HEK293T (cell line): ENCODE data around the gene PRR3.

ENCODE experiments used
- ELF4 ChIP-seq: fragments of 450-650 bp; IDR thresholded peaks from 2 replicates; pipeline ENCODE4 v1.6.1; 2017; ENCODE audit warnings: antibody characterized with exemption
- FOXM1 ChIP-seq: fragments of 450-650 bp; IDR thresholded peaks from 2 replicates; pipeline ENCODE4 v1.6.1; 2017; ENCODE audit warnings: mild to moderate bottlenecking, borderline replicate concordance
- SP1 ChIP-seq: fragments of 450-650 bp; IDR thresholded peaks from 2 replicates; pipeline ENCODE4 v1.6.1; 2017

DNA sequence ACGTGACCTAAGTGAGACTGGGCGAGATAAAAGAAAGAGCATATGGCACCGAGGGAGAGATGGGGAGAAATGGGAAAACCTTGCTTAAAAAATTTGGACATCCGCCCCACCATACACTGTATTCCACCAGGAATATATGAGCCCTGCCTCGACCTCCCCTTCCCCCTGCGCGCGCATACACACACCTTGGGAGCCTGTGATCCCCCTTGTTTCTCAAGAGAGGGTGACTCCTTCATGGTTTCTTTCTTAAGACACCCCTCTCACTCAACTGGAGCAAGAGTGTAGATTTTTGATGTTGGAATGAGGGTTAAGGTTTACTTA is 14.6 kb downstream of the PRR3 start:
- no peak for TF ChIP-seq FOXM1
- no peak for TF ChIP-seq SP1
- TF ChIP-seq ELF4: no peak
